Peyer's patch (tissue), 4 donors: Measurements from ENCODE around the gene XIRP2. TPM values are rescaled to one million over a fixed set of nuclear protein-coding genes. Genes with fewer than 3 reads are reported as not detected.
"Not testable (repeated sequence)": the region's sequence is repeated elsewhere in the genome, so short reads cannot be mapped to it uniquely, and the experiment has no call there.

Experiments
- DNase-seq, 3 donors: peaks; one replicate each; pipeline ENCODE4 v3.0.0-alpha.2; 2017 to 2019
- H3K27ac ChIP-seq, 4 donors: fragments of 200-600 bp; sonication (generic); one replicate each; pipeline ENCODE4 v1.5.1; 2016 to 2019
- H3K27me3 ChIP-seq, 2 donors: fragments of 200-600 bp; sonication (generic); one replicate each; pipeline ENCODE4 v1.5.1; 2019
- H3K36me3 ChIP-seq, 3 donors: fragments of 200-600 bp; sonication (generic); one replicate each; pipeline ENCODE4 v1.5.1; 2016 to 2019
- H3K4me1 ChIP-seq, 4 donors: fragments of 200-600 bp; sonication (generic); one replicate each; pipeline ENCODE4 v1.5.1; 2016 to 2019
- H3K4me3 ChIP-seq, 4 donors: fragments of 200-600 bp; sonication (generic); 1 replicate in 3 of 4; 2 replicates in 1 of 4; pipeline ENCODE4 v1.5.1; 2016 to 2019; ENCODE audit warnings: mild to moderate bottlenecking in 1 of 4
- H3K9me3 ChIP-seq, 4 donors: fragments of 200-600 bp; sonication (generic); one replicate each; pipeline ENCODE4 v1.5.1; 2016 to 2019; ENCODE audit warnings: mild to moderate bottlenecking in 1 of 4
- CTCF ChIP-seq, 6 experiments: fragments of 450-650 bp in 4 of 6; fragments of 200-600 bp in 2 of 6; sonication (generic) in 1 of 6; IDR thresholded peaks; one replicate each; pipeline ENCODE4 v1.5.1; 2017 to 2019; ENCODE audit warnings: antibody characterized with exemption in 6 of 6, mild to moderate bottlenecking in 3 of 6, moderate library complexity in 1 of 6
- POLR2A ChIP-seq, 2 donors: fragments of 450-650 bp; IDR thresholded peaks; one replicate each; pipeline ENCODE4 v1.5.1; 2017; ENCODE audit warnings: antibody characterized with exemption in 2 of 2, mild to moderate bottlenecking in 2 of 2, moderate library complexity in 2 of 2
- total RNA-seq, 4 donors: library from RNA; depleted of rRNA; stranded (reverse); fragments of >200 nt; gene quantifications; one replicate each; pipeline ENCODE4 v1.1.0, GENCODE V29; 2016

XIRP2 gene
- total RNA-seq, 4 donors from 2014 or later: not detected

GRCh38 chr2:167049659-167050058 lies 161.4 kb downstream of the XIRP2 start:
- no peak overlapping the region for H3K4me3 ChIP-seq
- no peaks in the 10 kb centered on the region for H3K4me1 ChIP-seq
- no peak overlapping the region for H3K27ac ChIP-seq
- DNase-seq: no peak
- H3K27me3 ChIP-seq: no peaks in the 10 kb centered on the region
- no peak for TF ChIP-seq CTCF (IDR thresholded peaks at IDR 0.05)
- TF ChIP-seq POLR2A (IDR thresholded peaks at IDR 0.05): no peak
- no peaks in the 10 kb centered on the region for H3K9me3 ChIP-seq
- no peaks in the 10 kb centered on the region for H3K36me3 ChIP-seq

GRCh38 chr2:167052825-167053224 lies 164.5 kb downstream of the XIRP2 start:
- no peak overlapping the region for H3K27ac ChIP-seq
- TF ChIP-seq CTCF (IDR thresholded peaks at IDR 0.05): no peak
- no peak for TF ChIP-seq POLR2A (IDR thresholded peaks at IDR 0.05)
- H3K9me3 ChIP-seq: no peaks in the 10 kb centered on the region
- no peak overlapping the region for H3K4me3 ChIP-seq
- H3K4me1 ChIP-seq: no peaks in the 10 kb centered on the region
- no peaks in the 10 kb centered on the region for H3K27me3 ChIP-seq
- H3K36me3 ChIP-seq: no peaks in the 10 kb centered on the region
- DNase-seq: no peak

GRCh38 chr2:167054881-167055280 lies 166.6 kb downstream of the XIRP2 start:
- H3K9me3 ChIP-seq: no peaks in the 10 kb centered on the region
- no peak overlapping the region for H3K4me3 ChIP-seq
- TF ChIP-seq POLR2A (IDR thresholded peaks at IDR 0.05) (no peak), CTCF (IDR thresholded peaks at IDR 0.05) (no peak)
- H3K36me3 ChIP-seq: no peaks in the 10 kb centered on the region
- H3K27ac ChIP-seq: no peak overlapping the region
- no peak for DNase-seq
- no peaks in the 10 kb centered on the region for H3K4me1 ChIP-seq
- no peaks in the 10 kb centered on the region for H3K27me3 ChIP-seq

- TF ChIP-seq POLR2A (IDR thresholded peaks at IDR 0.05) (no peak), CTCF (IDR thresholded peaks at IDR 0.05) (no peak)
- H3K36me3 ChIP-seq: no peaks in the 10 kb centered on the region
- H3K4me3 ChIP-seq: no peak overlapping the region
- DNase-seq: no peak
- H3K4me1 ChIP-seq: no peaks in the 10 kb centered on the region
- no peak overlapping the region for H3K27ac ChIP-seq
- no peaks in the 10 kb centered on the region for H3K27me3 ChIP-seq
- H3K9me3 ChIP-seq: no peaks in the 10 kb centered on the region
Observed at GRCh38 chr2:167057446-167057845, 169.2 kb downstream of the XIRP2 start.

GRCh38 chr2:167059173-167059572 lies 170.9 kb downstream of the XIRP2 start:
- H3K27me3 ChIP-seq: no peaks in the 10 kb centered on the region
- H3K9me3 ChIP-seq: no peaks in the 10 kb centered on the region
- no peaks in the 10 kb centered on the region for H3K36me3 ChIP-seq
- TF ChIP-seq POLR2A (IDR thresholded peaks at IDR 0.05) (no peak), CTCF (IDR thresholded peaks at IDR 0.05) (no peak)
- H3K27ac ChIP-seq: no peak overlapping the region
- DNase-seq: no peak
- no peaks in the 10 kb centered on the region for H3K4me1 ChIP-seq
- H3K4me3 ChIP-seq: no peak overlapping the region

GRCh38 chr2:167069855-167070254 lies 181.6 kb downstream of the XIRP2 start:
- no peak overlapping the region for H3K27ac ChIP-seq
- no peak for DNase-seq
- H3K27me3 ChIP-seq: no peaks in the 10 kb centered on the region
- H3K4me1 ChIP-seq: no peaks in the 10 kb centered on the region
- no peak overlapping the region for H3K4me3 ChIP-seq
- TF ChIP-seq CTCF (IDR thresholded peaks at IDR 0.05) (no peak), POLR2A (IDR thresholded peaks at IDR 0.05) (no peak)
- no peaks in the 10 kb centered on the region for H3K9me3 ChIP-seq
- H3K36me3 ChIP-seq: no peaks in the 10 kb centered on the region

GRCh38 chr2:167075708-167076107 lies 187.4 kb downstream of the XIRP2 start:
- H3K27ac ChIP-seq, H3K27me3 ChIP-seq, H3K36me3 ChIP-seq, DNase-seq, H3K4me3 ChIP-seq, H3K4me1 ChIP-seq, H3K9me3 ChIP-seq: not testable (repeated sequence)

GRCh38 chr2:167098931-167099330 lies 210.7 kb downstream of the XIRP2 start:
- not testable (repeated sequence) for H3K36me3 ChIP-seq, H3K27ac ChIP-seq, H3K4me1 ChIP-seq, H3K4me3 ChIP-seq, DNase-seq, H3K9me3 ChIP-seq, H3K27me3 ChIP-seq
